ENCODE results near the gene ZDHHC8. TPM values are rescaled to one million over a fixed set of nuclear protein-coding genes. Genes with fewer than 3 reads are reported as not detected.

Gene ZDHHC8
- total RNA-seq: 10 to 100 TPM; 46.3 to 46.5 TPM

- Mint-ChIP-seq H3K4me1 (ENCODE audit: low read depth) (peaks cover 35% of the 10 kb centered on the region), H3K27me3 (no peaks in the 10 kb centered on the region), H3K27ac (no peak within 1 kb of the TSS), H3K36me3 (peaks cover 4% of the 10 kb centered on the region), H3K9me3 (no peaks in the 10 kb centered on the region), H3K4me3 (peak within 1 kb of the TSS; percentile 72)
- ChIA-PET POLR2A (no interaction called here), CTCF (no interaction called here)
- peak; percentile 45 for DNase-seq
- intact Hi-C loops (cut with micrococcal nuclease): loop anchor here (1.0 kb wide), 1 partner anchor 14 kb away; the partner anchor contains the start of gene TRMT2A
Measured at GRCh38 chr22:20131597-20131858, at the start of gene ZDHHC8. TSS of gene ZDHHC8 (plus strand) at chr22:20131804. CDS start at chr22:20131948, 144 bp downstream.

- Mint-ChIP-seq H3K27ac (no peak overlapping the region), H3K36me3 (peaks cover 30% of the 10 kb centered on the region), H3K27me3 (no peaks in the 10 kb centered on the region), H3K4me1 (ENCODE audit: low read depth) (peaks cover 42% of the 10 kb centered on the region), H3K9me3 (no peaks in the 10 kb centered on the region), H3K4me3 (no peak overlapping the region)
- POLR2A ChIA-PET: interaction anchor here (1.4 kb wide), 1 partner anchor 26 kb away, joined by 5 read pairs; no protein-coding TSS in a partner anchor
- CTCF ChIA-PET: interaction anchor here (0.8 to 1.0 kb wide), 2 partner anchors 27 to 29 kb away, joined by 3 to 5 read pairs; no protein-coding TSS in a partner anchor
- intact Hi-C loops (cut with micrococcal nuclease): no loop called here
- no peak for DNase-seq
Measured at GRCh38 chr22:20083157-20083890, 48.3 kb upstream of the ZDHHC8 start.

DNA sequence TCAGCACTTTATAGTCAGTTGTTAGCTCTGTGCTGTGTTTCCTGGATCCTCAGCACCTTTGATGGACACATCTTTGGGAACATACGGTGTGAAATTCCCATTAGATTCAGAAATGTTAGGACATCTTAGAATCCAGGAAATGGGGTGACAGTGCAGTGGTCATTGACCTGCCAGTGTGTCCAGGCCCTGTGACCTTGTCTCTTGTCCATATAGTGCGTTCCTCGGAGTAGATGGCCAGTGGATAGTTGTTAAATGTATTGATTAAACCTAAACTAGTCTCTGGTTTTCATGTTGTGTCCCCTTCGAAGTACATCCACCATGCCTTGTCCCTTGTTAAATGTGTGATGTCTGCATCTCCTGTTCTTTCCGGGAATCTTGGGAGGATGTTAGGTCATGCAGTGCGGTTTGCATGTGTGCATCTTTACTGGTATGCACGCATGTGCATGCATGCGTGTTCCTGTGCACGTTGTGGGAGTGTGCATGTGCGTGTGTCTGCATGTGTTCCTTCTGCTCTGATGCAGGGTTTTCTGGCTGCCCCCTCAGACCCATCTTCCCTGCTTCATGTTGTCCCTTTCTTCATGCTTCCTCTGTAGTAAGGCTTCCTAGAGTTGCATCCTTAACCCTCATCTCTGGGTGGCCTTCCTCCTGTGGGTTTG is 47.6 kb upstream of the ZDHHC8 start:
- no peak overlapping the region for H3K4me3 Mint-ChIP-seq
- H3K27ac Mint-ChIP-seq: no peak overlapping the region

DNA sequence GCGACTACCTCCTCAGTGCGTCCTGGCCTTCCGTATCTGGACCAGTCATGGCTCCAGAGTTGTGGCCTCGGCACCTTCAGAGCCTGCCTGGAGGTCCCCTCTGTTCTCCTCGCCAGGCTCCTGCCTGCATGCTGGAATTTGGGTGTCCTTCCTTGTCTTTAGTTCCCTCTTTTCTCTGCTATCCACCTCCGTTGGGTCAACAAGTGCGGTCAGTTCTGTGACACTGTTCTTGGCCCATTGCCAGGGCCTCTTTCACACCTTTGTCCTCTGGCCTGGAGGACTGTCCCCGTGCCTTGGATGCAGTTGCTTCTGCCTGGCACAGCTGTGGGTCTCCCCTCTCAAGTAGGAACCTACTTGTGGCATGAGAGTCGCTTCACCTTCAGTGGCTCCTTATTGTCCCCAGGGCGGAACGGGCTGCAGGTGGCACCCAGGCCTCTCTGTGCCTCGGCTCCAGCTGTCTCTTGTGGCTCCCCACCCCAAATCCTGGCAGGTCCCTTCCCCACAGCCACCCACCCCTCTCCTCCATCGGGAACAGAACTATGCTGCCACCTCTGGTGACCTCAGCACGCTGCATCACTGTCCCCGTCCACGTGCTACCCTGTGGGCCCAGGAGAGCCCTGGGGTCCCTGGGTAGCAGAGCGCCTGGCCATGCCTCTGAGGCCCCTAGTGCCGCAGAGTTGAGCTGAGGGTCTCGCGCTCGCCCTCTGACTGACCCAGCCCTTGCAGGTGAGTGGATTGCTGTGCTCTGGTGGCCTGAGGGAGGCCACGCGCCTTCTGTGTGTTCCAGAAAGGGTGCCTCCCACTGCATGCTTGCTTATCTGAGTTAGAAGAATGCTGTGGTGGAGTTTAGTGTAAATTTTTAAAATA is 46.8 kb upstream of the ZDHHC8 start:
- no peak overlapping the region for H3K27ac Mint-ChIP-seq
- peaks cover 43% of the 10 kb centered on the region for H3K36me3 Mint-ChIP-seq
- no peak overlapping the region for H3K4me3 Mint-ChIP-seq
- POLR2A ChIA-PET: no interaction called here
- intact Hi-C loops (cut with micrococcal nuclease): no loop called here
- no peaks in the 10 kb centered on the region for H3K27me3 Mint-ChIP-seq
- DNase-seq: peak; percentile 40
- H3K9me3 Mint-ChIP-seq: no peaks in the 10 kb centered on the region
- CTCF ChIA-PET: interaction anchor here (0.9 kb wide), 1 partner anchor 22 kb away, joined by 4 read pairs; no protein-coding TSS in a partner anchor
- H3K4me1 Mint-ChIP-seq (ENCODE audit: low read depth): peaks cover 42% of the 10 kb centered on the region

More for the DNA sequence above, 47.6 kb upstream of the ZDHHC8 start:
- ChIA-PET POLR2A (interaction anchor here (1.4 kb wide), 1 partner anchor 25 kb away, joined by 5 read pairs; no protein-coding TSS in a partner anchor), CTCF (interaction anchor here (1.0 kb wide), 1 partner anchor 27 kb away, joined by 5 read pairs; no protein-coding TSS in a partner anchor)
- H3K9me3 Mint-ChIP-seq: no peaks in the 10 kb centered on the region
- peaks cover 35% of the 10 kb centered on the region for H3K36me3 Mint-ChIP-seq
- no peaks in the 10 kb centered on the region for H3K27me3 Mint-ChIP-seq
- DNase-seq: no peak
- H3K4me1 Mint-ChIP-seq (ENCODE audit: low read depth): peaks cover 42% of the 10 kb centered on the region
- intact Hi-C loops (cut with micrococcal nuclease): no loop called here

DNA sequence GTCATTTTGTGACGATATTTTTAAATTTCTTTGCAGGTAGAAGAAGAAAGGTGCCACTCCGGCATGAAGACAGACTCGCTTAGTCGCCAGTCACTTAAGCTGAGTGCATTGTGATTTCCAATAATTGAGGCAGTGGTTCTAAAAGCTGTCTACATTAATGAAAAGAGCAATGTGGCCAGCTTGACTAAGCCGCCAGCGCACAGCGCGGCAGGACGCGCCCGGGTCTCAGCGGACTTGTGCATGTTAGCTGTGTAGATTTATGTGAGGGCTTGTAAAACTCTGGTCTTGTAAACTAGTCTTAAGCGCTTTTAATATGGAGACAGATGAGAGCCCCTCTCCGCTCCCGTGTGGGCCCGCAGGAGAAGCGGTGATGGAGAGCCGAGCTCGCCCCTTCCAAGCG is 46.0 kb upstream of the ZDHHC8 start:
- ChIA-PET CTCF (interaction anchor here (0.9 to 1.2 kb wide), 2 partner anchors 15 to 23 kb away, joined by 4 read pairs; no protein-coding TSS in a partner anchor), POLR2A (no interaction called here)
- Mint-ChIP-seq H3K36me3 (peaks cover 50% of the 10 kb centered on the region), H3K4me3 (no peak overlapping the region), H3K4me1 (ENCODE audit: low read depth) (peaks cover 47% of the 10 kb centered on the region), H3K27me3 (no peaks in the 10 kb centered on the region), H3K27ac (no peak overlapping the region), H3K9me3 (no peaks in the 10 kb centered on the region)
- DNase-seq: no peak
- intact Hi-C loops (cut with micrococcal nuclease): no loop called here

GRCh38 chr22:20086101-20086599 is 45.5 kb upstream of the ZDHHC8 start:
- intact Hi-C loops (cut with micrococcal nuclease): no loop called here
- POLR2A ChIA-PET: no interaction called here
- H3K4me1 Mint-ChIP-seq (ENCODE audit: low read depth): peaks cover 46% of the 10 kb centered on the region
- H3K27ac Mint-ChIP-seq: no peak overlapping the region
- H3K36me3 Mint-ChIP-seq: peaks cover 54% of the 10 kb centered on the region
- no peak overlapping the region for H3K4me3 Mint-ChIP-seq
- DNase-seq: no peak
- H3K9me3 Mint-ChIP-seq: no peaks in the 10 kb centered on the region
- CTCF ChIA-PET: interaction anchor here (0.9 to 1.2 kb wide), 3 partner anchors 10 to 23 kb away, joined by 3 to 4 read pairs (median 4); no protein-coding TSS in a partner anchor
- H3K27me3 Mint-ChIP-seq: no peaks in the 10 kb centered on the region

- peaks cover 60% of the 10 kb centered on the region for H3K36me3 Mint-ChIP-seq
- POLR2A ChIA-PET: no interaction called here
- no peak overlapping the region for H3K27ac Mint-ChIP-seq
Measured at GRCh38 chr22:20086763-20087162, 44.8 kb upstream of the ZDHHC8 start.

DNA sequence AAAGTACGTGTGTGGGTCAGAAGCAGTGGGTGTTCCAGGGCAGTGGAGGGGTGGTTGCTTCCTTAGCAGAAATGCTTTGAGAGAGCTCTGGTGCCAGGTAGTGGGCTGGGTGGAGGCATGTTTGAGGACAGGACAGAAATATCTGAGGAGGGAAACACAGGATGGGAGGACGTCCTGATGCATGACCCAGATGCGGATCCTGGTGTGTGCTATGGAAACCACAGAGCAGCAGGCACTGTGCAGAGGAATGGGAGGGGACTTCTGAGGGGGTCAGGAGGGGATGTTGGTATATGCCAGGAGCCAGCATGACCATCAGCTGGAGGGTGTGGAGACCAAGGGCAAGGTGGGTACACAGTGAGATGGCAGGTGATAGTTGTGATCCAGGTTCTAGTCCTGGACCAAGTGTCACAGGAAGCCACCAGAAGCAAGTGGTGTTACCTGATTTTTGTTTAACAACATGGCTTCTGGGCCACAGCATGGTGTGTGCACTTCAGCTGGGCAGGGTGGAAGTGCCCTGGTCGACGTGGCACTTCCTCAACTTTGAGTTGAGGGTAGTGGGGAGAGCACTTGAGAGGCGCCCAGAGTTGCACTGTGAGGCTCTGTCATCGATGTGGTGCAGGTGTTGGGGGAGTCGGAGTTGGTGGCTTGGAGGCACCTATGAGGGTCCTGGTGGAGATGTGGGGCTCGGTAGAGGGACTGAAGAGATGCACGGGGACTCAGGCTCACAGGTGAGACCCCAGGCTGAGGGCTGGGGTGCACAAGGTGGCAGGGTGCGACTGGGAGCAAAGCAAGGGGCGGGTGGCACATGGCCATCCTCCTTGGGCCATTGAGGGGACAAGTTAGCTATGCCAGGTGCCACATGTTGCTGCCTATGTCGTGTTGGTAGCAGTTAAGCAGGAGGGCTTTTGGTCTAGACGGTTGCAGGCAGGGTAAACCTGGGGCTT is 44.0 kb upstream of the ZDHHC8 start:
- ChIA-PET CTCF (interaction anchor here (1.1 kb wide), 1 partner anchor 8 kb away, joined by 3 read pairs; no protein-coding TSS in a partner anchor), POLR2A (no interaction called here)
- intact Hi-C loops (cut with micrococcal nuclease): no loop called here
- Mint-ChIP-seq H3K9me3 (no peaks in the 10 kb centered on the region), H3K4me1 (ENCODE audit: low read depth) (peaks cover 48% of the 10 kb centered on the region), H3K27me3 (no peaks in the 10 kb centered on the region), H3K27ac (no peak overlapping the region), H3K36me3 (peaks cover 68% of the 10 kb centered on the region), H3K4me3 (no peak overlapping the region)
- no peak for DNase-seq

More at GRCh38 chr22:20086763-20087162, 44.8 kb upstream of the ZDHHC8 start:
- H3K9me3 Mint-ChIP-seq: no peaks in the 10 kb centered on the region
- DNase-seq: no peak
- no peak overlapping the region for H3K4me3 Mint-ChIP-seq
- no peaks in the 10 kb centered on the region for H3K27me3 Mint-ChIP-seq
- intact Hi-C loops (cut with micrococcal nuclease): no loop called here
- H3K4me1 Mint-ChIP-seq (ENCODE audit: low read depth): peaks cover 44% of the 10 kb centered on the region
- CTCF ChIA-PET: interaction anchor here (1.1 to 1.2 kb wide), 2 partner anchors 9 to 14 kb away, joined by 3 to 4 read pairs; no protein-coding TSS in a partner anchor

DNA sequence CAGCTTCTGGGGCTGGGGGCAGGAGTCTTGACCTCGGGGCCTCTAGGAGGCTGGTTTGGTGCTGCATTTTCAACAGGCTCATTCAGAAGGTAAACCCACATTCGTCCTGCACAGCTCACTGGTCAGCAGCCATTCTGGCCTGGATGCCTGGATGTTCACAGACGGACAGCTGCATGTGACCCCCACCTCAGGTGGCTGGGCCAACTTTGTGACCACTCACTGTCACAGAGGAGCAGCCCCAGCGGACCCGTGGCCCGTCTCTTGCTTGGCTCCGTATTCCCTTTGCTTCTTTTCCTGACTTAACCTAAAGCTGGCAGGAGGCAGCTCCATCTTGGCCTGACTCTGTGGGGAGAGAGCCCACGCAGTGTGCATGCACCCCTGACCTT is 43.3 kb upstream of the ZDHHC8 start:
- no peak overlapping the region for H3K27ac Mint-ChIP-seq
- POLR2A ChIA-PET: no interaction called here
- no peak for DNase-seq
- peaks cover 41% of the 10 kb centered on the region for H3K4me1 Mint-ChIP-seq (ENCODE audit: low read depth)
- peaks cover 71% of the 10 kb centered on the region for H3K36me3 Mint-ChIP-seq
- H3K9me3 Mint-ChIP-seq: no peaks in the 10 kb centered on the region
- no peak overlapping the region for H3K4me3 Mint-ChIP-seq
- CTCF ChIA-PET: no interaction called here
- H3K27me3 Mint-ChIP-seq: no peaks in the 10 kb centered on the region
- intact Hi-C loops (cut with micrococcal nuclease): no loop called here

GRCh38 chr22:20089226-20089976 is 42.2 kb upstream of the ZDHHC8 start:
- no peak for DNase-seq
- ChIA-PET POLR2A (no interaction called here), CTCF (interaction anchor here (1.9 kb wide), 1 partner anchor 8 kb away, joined by 5 read pairs; no protein-coding TSS in a partner anchor)
- Mint-ChIP-seq H3K4me1 (ENCODE audit: low read depth) (peaks cover 35% of the 10 kb centered on the region), H3K9me3 (no peaks in the 10 kb centered on the region), H3K36me3 (peaks cover 83% of the 10 kb centered on the region), H3K4me3 (no peak overlapping the region), H3K27ac (no peak overlapping the region), H3K27me3 (no peaks in the 10 kb centered on the region)
- intact Hi-C loops (cut with micrococcal nuclease): no loop called here

Measured in activated CD4-positive, alpha-beta memory T cell treated with anti-CD3 and anti-CD28 coated beads for 36 hours (primary cell).